Activated T-helper 1 cell treated with anti-CD3 and anti-CD28 coated beads, Interleukin-2, amount 50 U/mL, for 16 hours (primary cell): ENCODE data around the gene ENPP1.
"Not testable (repeated sequence)": the region's sequence is repeated elsewhere in the genome, so short reads cannot be mapped to it uniquely, and the experiment has no call there.

Experiments
- DNase-seq, 2 donors: peaks; one replicate each; pipeline ENCODE4 v3.0.0-alpha.2; 2020; ENCODE audit warnings: low read depth in 1 of 2, low spot score in 1 of 2

Gene ENPP1

DNA sequence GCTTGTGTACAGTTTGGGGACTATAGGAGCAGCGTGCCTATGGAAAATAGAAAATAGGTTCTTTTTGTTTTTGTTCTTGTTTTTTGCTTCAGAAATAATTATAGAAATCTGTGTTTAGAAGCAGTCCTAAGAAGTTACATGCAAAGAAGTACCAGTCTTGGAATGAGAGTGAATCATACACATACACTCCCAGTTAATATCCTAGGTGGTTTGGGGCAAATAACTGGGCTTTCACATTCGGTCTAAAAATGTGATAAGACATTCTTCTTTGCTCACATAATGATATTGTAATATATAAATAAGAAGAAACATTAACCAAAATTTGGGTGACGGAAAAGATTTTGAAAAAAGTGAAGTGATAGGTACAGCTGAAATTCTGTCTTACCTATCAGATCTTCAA lies 61.0 kb downstream of the ENPP1 start:
- no peak for DNase-seq

DNA sequence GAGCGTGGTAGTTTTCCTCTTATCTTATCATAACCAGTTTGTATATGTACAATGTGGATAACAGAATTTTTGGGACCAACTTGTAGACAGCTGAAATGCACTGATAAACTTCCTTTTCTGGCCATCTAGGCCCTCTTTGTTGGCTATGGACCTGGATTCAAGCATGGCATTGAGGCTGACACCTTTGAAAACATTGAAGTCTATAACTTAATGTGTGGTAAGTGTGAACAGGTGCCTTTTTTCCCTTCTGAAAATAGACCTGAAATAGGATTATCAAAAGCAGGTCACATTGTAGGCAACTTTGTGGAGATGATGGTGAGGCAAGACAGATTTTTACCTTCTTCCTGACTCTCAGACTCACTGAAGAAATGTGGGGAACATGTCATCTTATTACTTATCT lies 67.8 kb downstream of the ENPP1 start:
- DNase-seq, result no peak

DNA sequence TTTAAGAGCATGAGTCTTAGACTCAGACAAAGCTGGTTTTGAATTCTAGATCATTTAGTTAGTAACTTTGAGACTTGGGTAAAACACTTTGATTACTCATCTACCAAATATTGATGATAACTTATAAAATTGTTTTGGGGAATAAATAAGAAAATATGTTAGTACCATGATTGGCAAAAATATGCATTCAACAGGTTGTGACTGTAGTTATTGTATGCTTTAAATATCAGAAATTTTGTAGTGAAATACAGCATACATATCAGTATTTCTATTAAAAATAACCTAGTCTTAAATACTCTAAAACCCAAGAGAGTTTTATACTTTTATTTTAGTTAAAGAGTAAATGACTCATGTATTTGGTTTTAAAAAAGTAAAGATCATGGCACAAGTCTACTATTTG lies 68.7 kb downstream of the ENPP1 start:
- DNase-seq, result no peak

DNA sequence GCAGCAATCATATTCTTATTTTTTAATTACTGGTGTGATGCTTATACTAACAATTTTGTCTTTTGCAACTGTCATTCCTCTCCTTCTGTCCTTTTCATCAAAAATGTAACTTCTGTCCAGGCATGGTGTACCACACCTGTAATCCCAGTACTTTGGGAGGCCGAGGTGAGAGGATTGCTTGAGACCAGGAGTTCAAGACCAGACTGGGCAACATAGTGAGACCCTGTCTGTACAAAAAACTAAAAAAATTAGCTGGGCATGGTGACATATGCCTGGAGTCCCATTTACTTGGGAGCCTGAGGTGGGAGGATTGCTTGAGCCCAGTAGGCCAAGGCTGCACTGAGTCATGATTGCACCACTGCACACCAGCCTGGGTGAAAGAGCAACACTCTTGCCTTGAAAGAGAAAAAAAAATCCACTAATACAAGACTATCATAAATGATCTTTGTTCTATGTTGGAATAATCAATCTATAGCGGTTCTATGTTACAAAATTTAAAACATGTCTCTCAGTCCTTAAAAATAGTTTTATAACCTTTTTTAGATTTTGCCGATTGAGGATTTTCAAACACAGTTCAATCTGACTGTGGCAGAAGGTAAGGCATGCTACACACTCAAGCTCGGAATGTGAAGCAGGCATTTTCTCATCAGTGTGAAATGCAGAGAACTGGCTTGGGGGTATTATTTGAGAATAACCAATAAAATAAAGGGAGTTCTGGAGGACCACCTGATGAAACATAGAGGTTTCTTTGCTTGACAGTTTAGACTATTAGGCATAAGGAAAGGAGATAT lies 70.4 kb downstream of the ENPP1 start:
- no peak for DNase-seq

DNA sequence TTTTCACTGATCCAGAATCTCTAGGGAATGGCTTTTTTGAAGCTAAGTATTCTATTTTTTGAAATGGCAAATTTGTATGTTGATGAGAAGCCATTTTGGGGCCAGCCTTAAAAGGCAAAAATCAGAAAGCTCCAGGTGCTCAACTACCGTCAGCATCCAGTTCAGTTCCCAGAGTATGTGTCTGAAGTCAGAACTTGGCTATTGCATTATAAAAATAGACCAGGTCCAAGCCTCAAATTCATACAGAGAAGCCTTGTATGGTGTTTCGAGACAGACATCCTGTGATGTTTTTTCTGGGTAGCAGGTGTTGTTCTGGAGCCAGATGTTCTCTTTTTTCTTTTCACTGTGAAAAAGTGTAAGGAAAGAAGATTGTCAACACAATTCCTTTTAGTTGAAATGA lies 75.2 kb downstream of the ENPP1 start:
- DNase-seq, result no peak

DNA sequence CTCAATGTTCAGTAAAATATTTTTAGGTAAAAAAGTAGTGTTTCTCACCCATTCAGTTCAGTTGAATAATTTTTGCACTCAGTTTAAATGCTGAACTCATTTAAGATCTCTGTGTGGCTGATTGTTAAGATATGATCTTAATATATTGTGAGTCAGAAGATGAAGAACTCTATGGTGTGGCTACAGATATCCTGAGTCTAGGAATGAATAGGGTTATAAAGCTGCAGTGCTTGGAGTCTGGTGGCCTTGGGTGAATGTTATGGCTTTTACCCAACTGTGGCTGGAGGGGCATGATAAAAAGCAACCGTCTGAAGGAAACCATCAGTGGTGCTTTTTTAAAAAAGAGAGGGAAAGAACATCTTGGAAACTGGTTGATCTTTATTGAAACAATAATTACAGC lies 77.4 kb downstream of the ENPP1 start:
- DNase-seq, result no peak

DNA sequence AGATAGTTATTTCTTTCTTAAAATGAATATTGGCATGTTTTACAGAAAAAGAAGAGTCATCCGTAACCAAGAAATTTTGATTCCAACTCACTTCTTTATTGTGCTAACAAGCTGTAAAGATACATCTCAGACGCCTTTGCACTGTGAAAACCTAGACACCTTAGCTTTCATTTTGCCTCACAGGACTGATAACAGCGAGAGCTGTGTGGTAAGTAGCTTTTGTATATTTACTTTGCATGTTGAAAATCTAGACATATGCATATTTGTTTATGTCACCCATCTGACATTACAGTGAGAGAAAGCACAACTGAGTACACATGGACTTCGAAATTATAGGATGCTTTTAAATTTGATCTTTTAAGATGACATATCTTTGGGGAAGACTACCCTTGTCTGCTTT lies 78.7 kb downstream of the ENPP1 start:
- DNase-seq, result no peak

DNA sequence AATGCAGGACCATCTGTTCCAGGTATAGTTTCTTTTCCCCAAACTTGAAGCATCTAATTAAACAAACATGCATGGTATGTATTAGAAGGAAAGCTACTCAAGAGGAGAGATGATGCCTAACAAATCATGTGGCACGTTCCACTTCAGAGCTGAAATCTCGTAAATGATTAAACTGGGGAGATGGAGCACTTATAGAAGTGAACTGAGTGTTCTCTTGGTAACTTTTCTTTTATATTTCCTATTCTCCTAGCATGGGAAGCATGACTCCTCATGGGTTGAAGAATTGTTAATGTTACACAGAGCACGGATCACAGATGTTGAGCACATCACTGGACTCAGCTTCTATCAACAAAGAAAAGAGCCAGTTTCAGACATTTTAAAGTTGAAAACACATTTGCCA lies 82.3 kb downstream of the ENPP1 start:
- DNase-seq, result no peak

DNA sequence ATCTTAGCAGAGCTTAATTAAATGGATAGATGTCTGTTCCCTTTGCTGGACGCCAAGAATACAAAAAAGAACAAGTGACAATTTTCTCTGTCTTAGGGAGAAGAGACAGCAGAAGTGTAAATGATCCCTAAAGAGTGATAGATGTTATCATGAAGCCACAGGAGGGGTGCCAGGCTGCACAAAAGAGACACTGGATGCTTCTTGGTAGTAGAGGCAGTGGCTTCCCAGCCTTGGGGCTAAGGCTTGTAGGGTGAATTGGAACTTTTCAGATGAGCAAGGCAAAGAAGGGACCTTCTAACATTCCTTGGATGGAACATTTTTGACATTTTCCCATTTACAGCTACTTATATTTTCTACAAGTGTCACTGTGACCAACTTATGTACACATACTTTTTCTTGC lies 85.4 kb downstream of the ENPP1 start:
- DNase-seq, result no peak

DNA sequence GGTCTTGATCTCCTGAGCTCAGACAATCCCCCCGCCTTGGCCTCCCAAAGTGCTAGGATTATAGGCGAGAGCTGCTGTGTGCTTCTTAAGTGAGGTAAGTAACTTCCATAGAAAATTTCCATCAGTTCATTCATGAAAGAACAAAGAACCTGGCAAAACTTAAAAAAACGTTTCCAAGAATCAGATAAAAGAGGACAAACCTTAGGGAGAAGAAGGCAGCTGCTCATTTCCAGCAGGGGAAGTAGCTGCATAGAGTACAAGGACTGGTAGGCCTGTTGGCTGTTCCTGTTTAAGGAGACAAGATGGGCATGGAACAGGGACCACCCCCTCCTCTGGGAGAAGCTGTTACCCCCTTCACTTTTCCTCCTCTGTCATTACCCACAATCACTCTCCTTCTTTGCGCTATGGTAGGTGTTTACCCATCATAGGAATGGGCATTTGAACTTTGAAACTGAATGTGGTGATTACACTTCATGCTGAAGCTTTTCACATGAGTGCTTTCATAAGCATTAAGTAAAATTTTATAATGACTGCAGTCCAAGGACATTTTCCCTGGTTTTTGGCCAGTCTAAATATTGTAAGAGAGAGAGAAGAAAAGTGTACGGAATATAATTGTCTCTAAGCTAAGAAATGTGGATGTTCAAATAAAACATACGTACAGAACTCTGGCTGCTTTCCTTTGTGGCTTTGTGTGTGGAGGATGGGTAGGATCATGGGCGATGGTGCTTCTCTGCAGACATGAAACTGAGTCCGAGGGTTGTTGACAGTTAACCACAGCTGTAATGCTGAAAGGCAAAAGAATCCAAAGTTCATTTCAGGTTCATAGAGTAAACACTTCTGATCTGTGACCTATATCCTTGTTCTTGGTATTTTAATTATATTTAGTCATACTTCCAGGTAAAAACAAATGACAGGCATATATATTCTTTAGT lies 86.9 kb downstream of the ENPP1 start:
- DNase-seq, result no peak

DNA sequence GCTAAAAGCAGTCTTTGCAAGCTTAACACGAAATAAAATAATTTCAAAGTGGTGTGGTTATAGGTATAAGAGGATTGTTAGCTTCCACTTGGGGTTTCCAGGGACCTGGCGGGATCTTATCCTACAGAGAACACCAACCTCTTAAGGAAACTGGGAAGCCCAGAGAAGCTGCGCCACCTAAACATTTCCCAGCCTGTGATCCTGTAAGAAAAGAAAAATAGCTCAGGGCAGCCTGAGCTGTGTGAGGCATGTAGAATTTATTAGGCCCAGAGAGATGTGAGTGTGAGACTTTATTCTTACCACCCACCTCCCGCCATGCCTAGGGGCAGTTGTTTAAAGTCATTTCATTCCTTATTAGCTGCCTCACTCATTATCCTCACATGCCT lies 89.2 kb downstream of the ENPP1 start:
- no peak for DNase-seq

DNA sequence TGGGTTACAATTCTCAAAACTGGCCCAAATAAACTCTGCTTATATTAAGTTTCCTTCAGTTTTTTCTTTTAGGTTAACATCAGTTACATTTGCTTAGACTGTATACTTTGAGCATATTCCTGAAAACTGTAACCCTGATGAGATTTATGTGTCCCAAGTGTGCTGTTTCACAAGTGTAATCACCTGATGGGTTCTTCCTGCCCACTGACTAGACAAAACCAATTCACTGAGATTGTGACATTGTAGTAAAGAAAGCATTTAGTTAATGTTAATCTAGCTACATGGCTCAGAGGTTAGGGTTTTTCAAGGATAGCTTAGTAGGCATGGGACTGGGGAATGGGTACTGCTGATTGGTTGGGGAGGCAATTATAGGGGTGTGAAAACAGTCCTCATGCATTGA lies 89.8 kb downstream of the ENPP1 start:
- no peak for DNase-seq

DNA sequence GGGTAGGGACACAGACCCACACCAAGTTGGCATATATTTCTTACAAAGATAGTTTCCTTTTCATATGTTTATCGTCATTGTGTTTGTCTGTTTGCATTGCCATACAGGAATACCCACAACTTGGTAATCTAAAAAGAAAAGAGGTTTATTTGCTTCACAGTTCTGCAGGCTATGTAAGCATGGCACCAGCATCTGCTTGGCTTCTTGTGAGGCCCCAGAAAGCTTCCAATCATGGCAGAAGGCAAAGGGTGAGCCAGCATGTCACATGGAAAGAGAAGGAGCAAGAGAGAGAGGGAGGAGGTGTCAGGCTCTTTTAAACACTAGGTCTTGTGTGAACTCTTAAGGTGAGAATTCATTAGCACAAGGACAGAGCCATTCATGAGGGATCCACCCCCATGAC lies 90.9 kb downstream of the ENPP1 start:
- DNase-seq, result no peak

DNA sequence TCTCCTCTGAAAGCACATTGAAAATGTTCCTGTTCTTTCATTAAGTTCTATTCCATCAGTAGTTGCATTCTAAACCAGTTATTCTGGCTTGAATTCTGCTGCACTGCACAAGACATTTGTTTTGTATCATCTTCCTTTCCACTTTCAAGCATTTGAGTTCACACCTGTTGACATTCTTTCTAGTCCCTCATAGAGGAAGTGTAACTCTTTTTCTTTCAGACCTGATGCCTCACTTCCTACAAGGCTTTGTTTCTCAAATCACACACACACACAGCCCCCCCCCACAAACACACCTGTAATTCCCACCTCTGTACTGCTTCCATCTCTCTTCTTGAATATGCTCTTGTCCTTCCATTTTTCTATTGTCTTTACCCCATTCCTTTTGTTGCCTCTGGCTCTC lies 92.4 kb downstream of the ENPP1 start:
- no peak for DNase-seq

DNA sequence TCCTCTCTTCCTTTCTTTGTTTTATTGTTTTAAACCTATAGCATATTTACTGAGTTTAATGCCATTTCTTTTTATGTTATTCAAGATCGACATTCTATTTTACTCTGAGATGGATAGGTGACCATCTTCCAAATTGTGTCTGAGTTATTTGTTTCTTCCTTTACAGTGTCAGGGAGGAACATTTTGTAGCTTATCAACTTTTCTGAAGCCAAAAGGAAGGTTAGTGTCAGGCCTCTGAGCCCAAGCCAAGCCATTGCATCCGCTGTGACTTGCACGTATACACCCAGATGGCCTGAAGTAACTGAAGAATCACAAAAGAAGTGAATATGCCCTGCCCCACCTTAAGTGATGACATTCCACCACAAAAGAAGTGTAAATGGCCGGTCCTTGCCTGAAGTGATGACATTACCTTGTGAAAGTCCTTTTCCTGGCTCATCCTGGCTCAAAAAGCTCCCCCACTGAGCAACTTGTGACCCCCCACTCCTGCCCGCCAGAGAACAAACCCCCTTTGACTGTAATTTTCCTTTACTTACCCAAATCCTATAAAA lies 93.6 kb downstream of the ENPP1 start:
- DNase-seq, result not testable (repeated sequence)

DNA sequence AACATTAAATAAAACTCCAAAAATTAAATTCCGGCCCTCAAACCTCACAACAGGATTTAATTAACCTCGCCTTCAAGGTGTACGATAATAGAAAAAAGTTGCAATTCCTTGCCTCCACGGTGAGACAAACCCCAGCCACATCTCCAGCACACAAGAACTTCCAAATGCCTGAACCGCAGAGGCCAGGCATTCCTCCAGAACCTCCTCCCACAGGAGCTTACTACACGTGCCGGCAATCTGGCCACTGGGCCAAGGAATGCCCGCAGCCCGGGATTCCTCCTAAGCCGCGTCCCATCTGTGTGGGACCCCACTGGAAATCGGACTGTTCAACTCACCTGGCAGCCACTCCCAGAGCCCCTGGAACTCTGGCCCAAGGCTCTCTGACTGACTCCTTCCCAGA lies 95.9 kb downstream of the ENPP1 start:
- not testable (repeated sequence) for DNase-seq

DNA sequence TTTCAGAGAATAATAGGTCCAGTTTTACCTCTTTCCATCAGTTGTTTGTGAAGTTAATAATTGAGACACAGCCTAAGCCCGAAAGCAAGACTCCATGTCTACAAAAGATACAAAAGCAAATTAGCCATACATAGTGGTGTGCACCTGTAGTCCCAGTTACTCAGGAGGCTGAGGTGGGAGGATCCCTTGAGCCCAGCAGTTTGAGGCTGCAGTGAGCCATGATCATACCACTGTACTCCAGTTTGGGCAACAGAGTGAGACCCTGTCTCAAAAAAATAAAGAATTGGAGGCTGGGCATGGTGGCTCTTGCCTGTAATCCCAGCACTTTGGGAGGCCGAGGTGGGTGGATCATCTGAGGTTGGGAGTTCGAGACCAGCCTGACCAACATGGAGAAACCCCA lies 101.0 kb downstream of the ENPP1 start:
- DNase-seq, result not testable (repeated sequence)

DNA sequence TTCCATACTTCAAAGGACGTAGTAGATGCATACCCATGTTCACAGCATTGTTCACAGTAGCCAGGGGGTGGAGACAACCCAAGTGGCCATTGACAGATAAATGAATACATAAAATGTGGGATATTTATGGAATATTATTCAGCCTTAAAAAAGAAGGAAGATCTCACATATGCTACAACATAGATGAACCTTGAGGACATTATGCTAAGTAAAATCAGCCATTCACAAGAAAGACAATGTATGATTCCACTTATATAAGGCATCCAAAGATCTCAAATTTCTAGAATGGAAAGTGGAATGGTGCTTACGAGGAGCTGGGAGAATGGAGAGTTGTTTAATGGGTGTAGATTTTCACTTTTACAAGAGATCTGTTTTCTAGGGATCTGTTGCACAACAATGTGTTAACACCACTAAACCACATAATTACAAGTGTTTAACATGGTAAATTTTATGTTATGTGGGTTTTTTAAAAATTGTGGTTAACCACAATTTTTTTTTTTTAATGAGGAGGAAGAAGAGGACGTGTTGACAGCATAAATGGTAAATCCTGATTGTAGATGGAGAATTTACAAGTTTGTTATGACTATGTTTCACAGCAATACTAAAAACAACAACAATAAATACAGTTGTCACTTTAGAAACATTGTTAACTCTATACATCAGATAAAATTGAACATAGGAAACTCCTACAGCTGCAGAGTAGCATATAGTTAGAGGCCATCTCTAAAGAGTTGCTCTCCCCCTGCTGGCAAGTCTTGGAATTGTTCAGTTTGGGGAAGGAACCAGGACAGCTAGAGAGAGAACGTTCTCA lies 101.8 kb downstream of the ENPP1 start:
- DNase-seq, result peak; percentile 38 to 40

DNA sequence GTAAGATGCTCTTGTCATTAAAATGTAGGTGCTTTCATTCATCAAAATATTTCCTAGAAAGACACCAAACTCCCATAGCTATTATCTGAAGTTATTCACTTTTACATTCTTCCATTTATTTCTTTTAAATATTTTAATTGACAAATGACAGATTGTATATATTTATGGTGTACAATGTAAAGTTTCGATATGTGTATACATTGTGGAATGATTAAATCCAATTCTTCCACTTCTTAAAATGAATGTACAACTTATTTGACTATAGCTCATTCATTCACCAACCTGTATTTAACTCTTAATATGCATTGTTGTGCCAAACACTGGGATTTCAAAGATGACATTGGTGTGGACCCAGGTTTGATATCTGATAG lies 102.4 kb downstream of the ENPP1 start:
- no peak for DNase-seq

DNA sequence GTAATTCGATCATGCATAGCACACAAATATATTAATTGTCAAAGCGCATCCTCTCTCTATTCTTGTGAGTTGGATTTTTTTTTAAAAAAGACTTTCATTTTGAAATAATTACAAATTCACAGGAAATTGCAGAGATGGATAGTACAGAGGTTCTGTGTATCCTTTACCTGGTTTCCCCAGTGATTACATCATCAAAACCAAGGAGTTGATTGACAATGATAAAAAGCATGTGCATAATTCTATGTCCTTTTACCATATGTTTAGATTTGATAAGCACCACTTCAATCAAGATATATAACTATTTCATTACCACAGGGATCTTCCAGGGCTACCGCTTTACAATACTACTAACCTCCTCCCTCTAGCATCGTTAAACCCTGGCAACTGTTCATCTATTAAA lies 103.1 kb downstream of the ENPP1 start:
- no peak for DNase-seq

DNA sequence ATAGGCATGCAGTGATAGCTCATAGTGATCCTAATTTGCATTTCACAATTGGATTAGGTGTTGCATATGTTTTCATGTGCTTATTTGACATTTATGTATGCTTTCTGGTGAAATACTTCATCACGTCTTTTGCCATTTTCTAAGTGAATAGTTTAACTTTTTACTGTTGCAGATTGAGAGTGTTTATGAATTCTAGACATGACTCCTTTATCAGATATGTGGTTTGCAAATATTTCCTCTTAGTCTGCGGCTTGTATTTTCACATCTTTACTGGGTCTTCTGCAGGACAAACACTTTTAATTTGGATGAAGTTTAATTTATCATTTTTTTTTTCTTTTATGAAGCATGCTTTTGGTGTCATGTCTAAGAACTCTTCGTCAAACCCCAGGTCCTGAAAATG lies 104.1 kb downstream of the ENPP1 start:
- DNase-seq, result no peak
